ENCODE data around the gene NR6A1. TPM values are rescaled to one million over a fixed set of nuclear protein-coding genes. Genes with fewer than 3 reads are reported as not detected.

NR6A1 gene
- total and polyA plus RNA-seq, 2 of the 13 experiments (the other 11 are each of a cell fraction or from before 2014, with no cell fraction given) = 28.1 to 31.5 TPM

- no peak for TF ChIP-seq ZBTB14 (CRISPR knock-in tag; IDR thresholded peaks at IDR 0.05)
- no peak; the same call in 1 of the 2 replicates for TF ChIP-seq MIXL1 (CRISPR knock-in tag; IDR thresholded peaks at IDR 0.05)
- TF ChIP-seq NFYB (CRISPR knock-in tag; IDR thresholded peaks at IDR 0.05) = no peak
- peak; percentile 73 to 77 for TF ChIP-seq NR2F1 (CRISPR knock-in tag; IDR thresholded peaks at IDR 0.05)
- TF ChIP-seq THRA (CRISPR knock-in tag; IDR thresholded peaks at IDR 0.05; ENCODE audit: borderline replicate concordance) = peak; percentile 99
- no peak for TF ChIP-seq HOXA9 (CRISPR knock-in tag; IDR thresholded peaks at IDR 0.05; ENCODE audit: borderline replicate concordance)
- peak; percentile 51; the same call in 1 of the 2 replicates for TF ChIP-seq TBX2 (CRISPR knock-in tag; IDR thresholded peaks at IDR 0.05; ENCODE audit: borderline replicate concordance)
- TF ChIP-seq NCOR1 (IDR thresholded peaks at IDR 0.05; ENCODE audit: borderline replicate concordance, low read length) = peak; percentile 71; the same call in 1 of the 2 replicates
- 0 out of 2 replicates have a peak, but pooled peaks have one; percentile 22 for TF ChIP-seq ZMYM4 (CRISPR knock-in tag; IDR thresholded peaks at IDR 0.05)
- 0 out of 2 replicates have a peak, but pooled peaks have one; percentile 32 for TF ChIP-seq ZBTB38 (CRISPR knock-in tag; IDR thresholded peaks at IDR 0.05)
- TF ChIP-seq ZNF800 (CRISPR knock-in tag; IDR thresholded peaks at IDR 0.05) = no peak
- TF ChIP-seq ZBTB8A (CRISPR knock-in tag; IDR thresholded peaks at IDR 0.05; ENCODE audit: borderline replicate concordance, low read depth) = no peak
- TF ChIP-seq ZNF367 (CRISPR knock-in tag; IDR thresholded peaks at IDR 0.05; ENCODE audit: borderline replicate concordance) = no peak
- TF ChIP-seq ZNF263 (CRISPR knock-in tag; IDR thresholded peaks at IDR 0.05) = no peak
- TF ChIP-seq GABPA (IDR thresholded peaks at IDR 0.05; ENCODE audit: low read depth, low read length) = no peak
- TF ChIP-seq GABPA (CRISPR knock-in tag; IDR thresholded peaks at IDR 0.05; ENCODE audit: low read depth) = no peak
- TF ChIP-seq SOX6 (IDR thresholded peaks at IDR 0.05) = no peak
- TF ChIP-seq SOX6 (CRISPR knock-in tag; IDR thresholded peaks at IDR 0.05) = peak; percentile 57
- TF ChIP-seq CBX2 (IDR thresholded peaks at IDR 0.05; ENCODE audit: low read depth, low read length) = no peak
- no peak for TF ChIP-seq CBX2 (CRISPR knock-in tag; IDR thresholded peaks at IDR 0.05; ENCODE audit: low read depth)
- TF ChIP-seq RORA (CRISPR knock-in tag; IDR thresholded peaks at IDR 0.05) = no peak
- TF ChIP-seq MAFG (CRISPR knock-in tag; IDR thresholded peaks at IDR 0.05) = no peak
- TF ChIP-seq ZSCAN20 (CRISPR knock-in tag; IDR thresholded peaks at IDR 0.05; ENCODE audit: borderline replicate concordance) = no peak
- no peak for TF ChIP-seq GPN1 (CRISPR knock-in tag; IDR thresholded peaks at IDR 0.05; ENCODE audit: borderline replicate concordance)
- 0 out of 2 replicates have a peak, but pooled peaks have one; percentile 12 for TF ChIP-seq HDAC2 (CRISPR knock-in tag; IDR thresholded peaks at IDR 0.05)
- 0 out of 2 replicates have a peak, but pooled peaks have one; percentile 34 for TF ChIP-seq SOX5 (CRISPR knock-in tag; IDR thresholded peaks at IDR 0.05; ENCODE audit: borderline replicate concordance)
- no peak for TF ChIP-seq LCORL (IDR thresholded peaks at IDR 0.05)
- TF ChIP-seq LCORL (CRISPR knock-in tag; IDR thresholded peaks at IDR 0.05) = peak; percentile 44; the same call in 1 of the 2 replicates
- no peak for TF ChIP-seq E2F5 (CRISPR knock-in tag; conservative IDR thresholded peaks at IDR 0.05)
Observed at GRCh38 chr9:124562328-124562727, 208.8 kb downstream of the NR6A1 start (continued).
